ENCODE results near the gene CD9.

DNA sequence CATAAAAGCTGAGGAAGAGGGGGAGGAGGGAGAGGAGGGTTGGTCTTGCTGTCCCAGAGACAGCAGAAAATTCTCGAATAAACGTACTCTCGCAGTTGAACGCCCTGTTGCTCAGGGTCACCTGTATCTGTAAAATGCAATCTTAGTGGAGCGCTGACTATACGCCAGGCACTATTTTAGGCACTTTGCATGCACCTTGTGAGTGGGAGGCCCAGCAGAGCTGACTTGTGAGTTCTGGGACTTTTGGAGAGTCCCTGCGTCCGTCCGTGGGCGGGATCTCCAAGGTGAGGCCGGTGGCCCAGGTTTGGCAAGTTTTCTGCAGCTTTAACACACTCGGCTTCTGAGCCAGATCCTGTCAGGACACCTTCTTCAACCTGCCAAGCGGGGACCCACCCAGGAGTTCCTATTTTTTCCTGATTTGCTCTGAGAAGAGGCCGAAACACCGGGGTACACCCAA is 77.8 kb downstream of the CD9 start:
- TF ChIP-seq EZH2 (IDR thresholded peaks at IDR 0.05; ENCODE audit: low read length): no peak
- TF ChIP-seq, protein P1, sequence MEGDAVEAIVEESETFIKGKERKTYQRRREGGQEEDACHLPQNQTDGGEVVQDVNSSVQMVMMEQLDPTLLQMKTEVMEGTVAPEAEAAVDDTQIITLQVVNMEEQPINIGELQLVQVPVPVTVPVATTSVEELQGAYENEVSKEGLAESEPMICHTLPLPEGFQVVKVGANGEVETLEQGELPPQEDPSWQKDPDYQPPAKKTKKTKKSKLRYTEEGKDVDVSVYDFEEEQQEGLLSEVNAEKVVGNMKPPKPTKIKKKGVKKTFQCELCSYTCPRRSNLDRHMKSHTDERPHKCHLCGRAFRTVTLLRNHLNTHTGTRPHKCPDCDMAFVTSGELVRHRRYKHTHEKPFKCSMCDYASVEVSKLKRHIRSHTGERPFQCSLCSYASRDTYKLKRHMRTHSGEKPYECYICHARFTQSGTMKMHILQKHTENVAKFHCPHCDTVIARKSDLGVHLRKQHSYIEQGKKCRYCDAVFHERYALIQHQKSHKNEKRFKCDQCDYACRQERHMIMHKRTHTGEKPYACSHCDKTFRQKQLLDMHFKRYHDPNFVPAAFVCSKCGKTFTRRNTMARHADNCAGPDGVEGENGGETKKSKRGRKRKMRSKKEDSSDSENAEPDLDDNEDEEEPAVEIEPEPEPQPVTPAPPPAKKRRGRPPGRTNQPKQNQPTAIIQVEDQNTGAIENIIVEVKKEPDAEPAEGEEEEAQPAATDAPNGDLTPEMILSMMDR (optimal IDR thresholded peaks at IDR 0.05 in 1 of 3, IDR thresholded peaks at IDR 0.05 in 1 of 3, conservative IDR thresholded peaks at IDR 0.05 in 1 of 3; ENCODE audit: extremely low read depth in 1 of 3, insufficient read depth in 2 of 3, low read length in 3 of 3): no peak
